Measurements from ENCODE around the gene CFAP97D2. TPM values are rescaled to one million over a fixed set of nuclear protein-coding genes. Genes with fewer than 3 reads are reported as not detected.

The CFAP97D2 gene
- total and polyA plus RNA-seq, 4 donors: 1.3 to 3.7 (median 1.5) TPM

GRCh38 chr13:114161028-114161556, 18.0 kb upstream of the CFAP97D2 start:
- Histone ChIP-seq H3K9ac (ENCODE audit: insufficient read depth in 1 of 2, low read length in 2 of 2) (no peak overlapping the region), H3K27me3 (ENCODE audit: control insufficient read depth in 3 of 3, insufficient read depth in 3 of 3, low read length in 2 of 3) (no peaks in the 10 kb centered on the region), H3K4me1 (ENCODE audit: control insufficient read depth in 5 of 5, insufficient read depth in 5 of 5, low read length in 5 of 5) (peaks cover 0 to 14% (median 7%) of the 10 kb centered on the region in 5 donors), H3K4me3 (no peak overlapping the region), H3K9me3 (ENCODE audit: control insufficient read depth in 4 of 4, insufficient read depth in 3 of 4, low read length in 3 of 4) (peaks cover 0 to 2% (median 0%) of the 10 kb centered on the region in 4 donors), H3K36me3 (ENCODE audit: control insufficient read depth in 4 of 4, insufficient read depth in 4 of 4, low read length in 4 of 4) (no peaks in the 10 kb centered on the region), H3K27ac (ENCODE audit: low read depth in 1 of 2, low read length in 1 of 2) (no peak overlapping the region)
- DNase-seq: no peak
- no peak for ATAC-seq (ENCODE audit: insufficient read depth, low FRiP score)
- no peak for TF ChIP-seq CTCF (IDR thresholded peaks at IDR 0.05; ENCODE audit: control extremely low read depth, extremely low read depth)
- 90 to 95% methylated on average over 47 of the region's 47 CpGs for WGBS, 2 donors

- ATAC-seq (ENCODE audit: insufficient read depth, low FRiP score): peak; percentile 69
- DNase-seq: peak; percentile 81 to 89 (median 82)
- TF ChIP-seq CTCF (IDR thresholded peaks at IDR 0.05; ENCODE audit: control extremely low read depth, extremely low read depth): no peak
- H3K9me3 ChIP-seq (ENCODE audit: control insufficient read depth in 4 of 4, insufficient read depth in 3 of 4, low read length in 3 of 4): peaks cover 0 to 5% (median 0%) of the 10 kb centered on the region in 4 donors
- peak overlapping the region in 1 of 2 donors; percentile 48 for H3K27ac ChIP-seq (ENCODE audit: low read depth in 1 of 2, low read length in 1 of 2)
- peaks cover 0 to 18% (median 7%) of the 10 kb centered on the region in 5 donors for H3K4me1 ChIP-seq (ENCODE audit: control insufficient read depth in 5 of 5, insufficient read depth in 5 of 5, low read length in 5 of 5)
- H3K4me3 ChIP-seq: no peak overlapping the region
- 10 to 15% methylated on average over 32 of the region's 32 CpGs for WGBS, 2 donors
- H3K36me3 ChIP-seq (ENCODE audit: control insufficient read depth in 4 of 4, insufficient read depth in 4 of 4, low read length in 4 of 4): no peaks in the 10 kb centered on the region
- H3K9ac ChIP-seq (ENCODE audit: insufficient read depth in 1 of 2, low read length in 2 of 2): peak overlapping the region in 1 of 2 donors; percentile 15
- H3K27me3 ChIP-seq (ENCODE audit: control insufficient read depth in 3 of 3, insufficient read depth in 3 of 3, low read length in 2 of 3): no peaks in the 10 kb centered on the region
Observed at GRCh38 chr13:114161644-114162532, 17.2 kb upstream of the CFAP97D2 start.

- H3K9ac ChIP-seq (ENCODE audit: insufficient read depth in 1 of 2, low read length in 2 of 2): no peak overlapping the region
- H3K27me3 ChIP-seq (ENCODE audit: control insufficient read depth in 3 of 3, insufficient read depth in 3 of 3, low read length in 2 of 3): no peaks in the 10 kb centered on the region
- H3K4me1 ChIP-seq (ENCODE audit: control insufficient read depth in 5 of 5, insufficient read depth in 5 of 5, low read length in 5 of 5): peaks cover 0 to 18% (median 7%) of the 10 kb centered on the region in 5 donors
- no peak for TF ChIP-seq CTCF (IDR thresholded peaks at IDR 0.05; ENCODE audit: control extremely low read depth, extremely low read depth)
- peak overlapping the region in 1 of 2 donors; percentile 48 for H3K27ac ChIP-seq (ENCODE audit: low read depth in 1 of 2, low read length in 1 of 2)
- H3K36me3 ChIP-seq (ENCODE audit: control insufficient read depth in 4 of 4, insufficient read depth in 4 of 4, low read length in 4 of 4): no peaks in the 10 kb centered on the region
- peaks cover 0 to 6% (median 0%) of the 10 kb centered on the region in 4 donors for H3K9me3 ChIP-seq (ENCODE audit: control insufficient read depth in 4 of 4, insufficient read depth in 3 of 4, low read length in 3 of 4)
- DNase-seq (peak in 1 of 3 donors; percentile 16), ATAC-seq (ENCODE audit: insufficient read depth, low FRiP score) (no peak)
- H3K4me3 ChIP-seq: no peak overlapping the region
- 75 to 89% methylated on average over 16 of the region's 16 CpGs for WGBS, 2 donors
Observed at GRCh38 chr13:114162533-114162922, 16.5 kb upstream of the CFAP97D2 start.

Data from lung (tissue), 12 donors.